IPS-NIHi7 (cell line): Measurements from ENCODE around the gene AIF1L.
"Not testable (repeated sequence)": the region's sequence is repeated elsewhere in the genome, so short reads cannot be mapped to it uniquely, and the experiment has no call there.

Experiments
- DNase-seq: peaks from one replicate; pipeline ENCODE4 v3.0.0; 2012; ENCODE audit warnings: mixed read lengths; ENCODE audit errors: extremely low spot score

The AIF1L gene

DNA sequence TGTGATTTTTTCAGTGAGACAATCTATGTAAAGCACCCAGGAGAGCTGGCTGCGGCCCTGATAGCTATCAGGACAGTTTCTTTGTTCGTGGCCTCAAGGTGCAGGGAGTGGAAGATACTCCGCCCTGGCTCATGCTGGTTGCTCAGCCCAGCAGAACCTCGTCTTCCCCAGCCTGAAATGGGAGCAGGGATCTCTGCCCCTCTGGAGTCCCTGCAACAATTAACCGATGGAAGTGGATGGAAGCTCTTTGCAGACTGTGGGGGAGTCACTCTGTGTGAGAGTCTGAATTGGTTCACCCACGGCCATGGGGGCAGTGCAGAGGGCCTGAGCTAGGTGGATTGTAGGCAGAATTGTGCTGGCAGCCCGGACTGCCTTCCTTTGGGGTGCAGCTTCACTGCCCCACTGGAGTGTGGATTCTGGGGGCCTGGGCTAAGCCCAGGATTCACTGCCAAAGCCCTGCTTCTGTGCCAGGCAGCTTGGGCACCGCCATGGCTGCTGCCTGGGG, 2.8 kb downstream of the AIF1L start:
- no peak for DNase-seq

DNA sequence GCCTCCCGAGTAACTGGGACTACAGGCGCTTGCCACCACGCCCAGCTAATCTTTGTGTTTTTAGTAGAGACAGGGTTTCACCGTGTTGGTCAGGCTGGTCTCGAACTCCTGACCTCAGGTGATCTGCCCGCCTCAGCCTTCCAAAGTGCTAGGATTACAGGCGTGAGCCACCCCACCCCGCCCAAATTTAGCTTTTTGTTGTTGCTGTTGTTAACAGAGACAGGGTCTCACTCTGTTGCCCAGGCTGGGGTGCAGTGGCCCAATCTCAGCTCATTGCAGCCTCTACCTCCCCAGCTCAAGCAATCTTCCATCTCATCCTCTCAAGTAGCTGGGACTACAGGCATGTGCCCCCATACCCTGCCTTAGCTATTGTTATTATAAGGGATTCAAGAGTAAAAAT, 3.5 kb downstream of the AIF1L start:
- DNase-seq, result not testable (repeated sequence)

- DNase-seq, result no peak
These were observed 4.1 kb downstream of the AIF1L start for GRCh38 chr9:131100445-131100844.

- DNase-seq, result no peak
These were observed 5.1 kb downstream of the AIF1L start for GRCh38 chr9:131101207-131101964.

- DNase-seq, result no peak
These were observed 6.7 kb downstream of the AIF1L start for GRCh38 chr9:131103024-131103423.

DNA sequence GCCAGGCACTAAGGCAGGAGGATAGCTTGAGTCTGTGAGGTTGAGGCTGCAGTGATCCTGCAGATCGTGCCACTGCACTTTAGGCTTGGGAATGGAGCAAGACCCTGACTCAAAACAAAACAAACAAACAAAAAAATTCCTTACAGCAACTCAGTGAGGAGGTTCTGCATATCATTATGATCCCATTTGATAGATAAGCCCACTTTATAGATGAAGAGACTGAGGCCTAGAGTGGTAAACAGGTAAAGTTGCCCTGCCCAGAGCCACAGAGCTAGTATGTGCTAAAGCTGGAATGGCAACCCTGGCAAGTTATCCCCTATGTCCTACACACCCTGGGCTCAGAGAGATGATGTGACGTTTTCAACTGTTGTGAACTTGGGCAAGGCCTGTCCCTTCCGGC, 7.2 kb downstream of the AIF1L start:
- DNase-seq, result no peak

- no peak for DNase-seq
These were observed 7.8 kb downstream of the AIF1L start for GRCh38 chr9:131104016-131104740.

- DNase-seq, result no peak
These were observed 9.6 kb downstream of the AIF1L start for GRCh38 chr9:131105952-131106351.

GRCh38 chr9:131107760-131108159, 11.4 kb downstream of the AIF1L start:
- DNase-seq, result no peak

DNA sequence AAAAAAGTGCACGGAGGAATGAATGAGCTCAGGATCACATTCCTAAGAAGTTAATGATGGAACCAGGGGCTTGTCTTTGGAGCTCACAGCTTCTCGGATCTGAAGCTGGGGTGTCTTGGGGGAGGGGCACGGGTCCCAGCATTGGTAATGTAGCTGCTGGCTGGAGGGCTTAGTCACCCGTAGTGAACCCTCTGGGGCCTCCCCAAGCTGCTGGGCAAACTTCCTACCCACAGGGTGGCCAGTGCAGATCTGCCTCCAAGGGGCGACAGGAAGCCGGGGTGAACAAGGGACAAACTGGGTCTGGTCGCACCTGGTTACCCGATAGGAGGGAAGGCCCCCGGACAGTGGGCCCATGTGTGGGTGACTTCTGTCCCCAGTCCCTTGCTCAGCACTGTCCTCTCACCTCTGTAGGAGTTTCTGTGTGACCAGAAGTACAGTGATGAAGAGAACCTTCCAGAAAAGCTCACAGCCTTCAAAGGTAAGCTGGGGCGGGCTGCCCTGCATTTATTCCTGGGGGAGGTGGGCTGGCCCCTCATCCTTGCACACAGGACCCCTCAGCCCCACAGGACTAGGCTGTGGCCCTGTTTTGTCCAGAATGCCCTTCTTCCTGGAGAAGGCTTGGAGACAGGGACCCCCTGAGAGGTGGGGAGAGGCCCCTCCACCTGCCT, 15.0 kb downstream of the AIF1L start:
- DNase-seq, result no peak

DNA sequence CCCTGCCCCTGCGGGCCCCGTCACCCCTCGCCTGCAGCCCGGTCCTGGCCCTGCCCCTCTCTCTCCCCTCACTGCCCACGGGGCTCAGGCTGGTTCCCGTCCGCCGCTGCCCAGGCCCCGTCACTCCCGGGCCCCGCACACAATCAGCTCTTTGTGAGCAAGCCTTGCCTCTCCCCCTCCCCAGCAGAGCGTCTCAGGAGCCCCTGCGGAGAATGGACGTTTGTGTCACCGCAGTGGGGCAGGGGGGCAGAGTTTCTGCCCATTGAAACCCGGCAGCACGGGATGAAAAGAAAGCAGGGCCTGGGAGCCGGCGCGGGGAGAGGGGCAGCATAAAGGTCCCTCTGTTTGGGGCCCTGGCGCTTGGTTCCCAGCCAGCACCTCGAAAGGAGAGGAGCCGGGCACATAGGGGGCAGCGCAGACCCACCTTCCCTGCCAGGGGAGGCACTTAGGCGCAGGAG, 15.6 kb downstream of the AIF1L start:
- DNase-seq, result no peak

GRCh38 chr9:131112374-131113154, 16.2 kb downstream of the AIF1L start:
- no peak for DNase-seq

GRCh38 chr9:131113655-131114054, 17.3 kb downstream of the AIF1L start:
- no peak for DNase-seq

GRCh38 chr9:131114084-131114535, 17.8 kb downstream of the AIF1L start:
- DNase-seq, result no peak

GRCh38 chr9:131115360-131115742, 19.0 kb downstream of the AIF1L start:
- DNase-seq, result not testable (repeated sequence)

- DNase-seq, result no peak
These were observed 20.2 kb downstream of the AIF1L start for GRCh38 chr9:131116281-131117120.

DNA sequence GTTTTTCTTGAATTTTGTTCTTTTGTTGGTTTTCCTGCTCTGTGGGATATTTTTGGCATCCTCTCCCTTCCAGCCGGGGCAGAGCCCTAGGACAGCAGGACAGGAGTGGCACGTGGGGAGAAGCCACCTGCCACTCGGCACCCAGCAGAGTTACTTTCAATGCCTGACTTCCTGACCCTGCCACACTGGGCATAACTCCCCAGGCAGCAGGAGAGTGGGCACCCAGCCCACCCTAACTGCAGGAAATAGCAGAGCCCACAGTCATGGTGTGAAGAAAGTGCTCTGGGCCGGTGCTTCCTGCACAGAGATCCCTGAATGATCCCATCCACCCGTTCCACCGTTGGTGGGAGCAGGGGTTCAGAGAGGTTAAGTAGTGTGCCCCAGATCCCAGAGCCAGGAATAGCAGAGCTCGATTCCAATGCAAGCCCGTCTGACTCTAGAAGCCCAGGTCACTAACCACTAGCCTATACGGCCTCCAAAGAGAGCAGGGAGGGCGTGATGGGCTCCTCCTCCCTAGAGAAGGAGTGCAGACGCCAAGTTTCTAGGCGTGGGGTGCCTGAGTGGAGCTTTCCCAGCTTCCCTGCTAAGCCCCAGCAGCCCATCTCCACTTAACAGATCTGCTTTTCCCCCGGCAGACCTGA, 20.9 kb downstream of the AIF1L start:
- no peak for DNase-seq

- DNase-seq, result no peak
These were observed 21.4 kb downstream of the AIF1L start for GRCh38 chr9:131117762-131118145.

- no peak for DNase-seq
These were observed 23.3 kb downstream of the AIF1L start for GRCh38 chr9:131119600-131119999.

GRCh38 chr9:131120620-131121228, 24.4 kb downstream of the AIF1L start:
- no peak for DNase-seq
